HG02642 (cell line): ENCODE results near the gene LSM12.
"Not testable (repeated sequence)": the region's sequence is repeated elsewhere in the genome, so short reads cannot be mapped to it uniquely, and the experiment has no call there.

Source experiments
- ATAC-seq: cut with Tn5 transposase; IDR thresholded peaks from one replicate; pipeline ENCODE4 v1.9.1; 2021; ENCODE audit warnings: mild to moderate bottlenecking; ENCODE audit not compliant: unreplicated experiment, poor library complexity

The LSM12 gene

GRCh38 chr17:44049294-44050060 lies 17.0 kb downstream of the LSM12 start:
- ATAC-seq = no peak

GRCh38 chr17:44046893-44047292 lies 19.6 kb downstream of the LSM12 start:
- not testable (repeated sequence) for ATAC-seq

GRCh38 chr17:44045486-44045885 lies 21.0 kb downstream of the LSM12 start:
- no peak for ATAC-seq

GRCh38 chr17:44044071-44044470 lies 22.4 kb downstream of the LSM12 start:
- ATAC-seq = no peak

- no peak for ATAC-seq
Observed at GRCh38 chr17:44043272-44043696, 23.2 kb downstream of the LSM12 start.

GRCh38 chr17:44039829-44040635 lies 26.4 kb downstream of the LSM12 start:
- ATAC-seq = no peak

- ATAC-seq = no peak
Observed at GRCh38 chr17:44038604-44039011, 27.9 kb downstream of the LSM12 start.

GRCh38 chr17:44037471-44037870 lies 29.0 kb downstream of the LSM12 start:
- ATAC-seq = no peak

GRCh38 chr17:44034688-44035087 lies 31.8 kb downstream of the LSM12 start:
- ATAC-seq = not testable (repeated sequence)

GRCh38 chr17:44033861-44034408 lies 32.5 kb downstream of the LSM12 start:
- no peak for ATAC-seq

- ATAC-seq = no peak
Observed at GRCh38 chr17:44030482-44030881, 36.0 kb downstream of the LSM12 start.

GRCh38 chr17:44029736-44030135 lies 36.7 kb downstream of the LSM12 start:
- ATAC-seq = no peak

GRCh38 chr17:44024853-44025252 lies 41.6 kb downstream of the LSM12 start:
- ATAC-seq = no peak

GRCh38 chr17:44024271-44024663 lies 42.2 kb downstream of the LSM12 start:
- no peak for ATAC-seq

GRCh38 chr17:44023545-44024270 lies 42.8 kb downstream of the LSM12 start:
- no peak for ATAC-seq

- ATAC-seq = no peak
Observed at GRCh38 chr17:44022246-44022645, 44.2 kb downstream of the LSM12 start.

- ATAC-seq = not testable (repeated sequence)
Observed at GRCh38 chr17:44021227-44021626, 45.2 kb downstream of the LSM12 start.

GRCh38 chr17:44014437-44015172 lies 51.9 kb downstream of the LSM12 start, which contains the start of gene TMEM101:
TMEM101 (minus strand) TSS chr17:44014963; CDS start chr17:44014952, 11 bp downstream.
- ATAC-seq = peak; percentile 79

- no peak for ATAC-seq
Observed at GRCh38 chr17:44014133-44014436, 52.4 kb downstream of the LSM12 start.

- no peak for ATAC-seq
Observed at GRCh38 chr17:44012874-44013273, 53.6 kb downstream of the LSM12 start.
